ENCODE measurements around the gene NRF1. TPM values are rescaled to one million over a fixed set of nuclear protein-coding genes. Genes with fewer than 3 reads are reported as not detected.

Gene NRF1
- polyA plus RNA-seq, 2 of the 4 experiments (the other 2 are of a cell fraction): 11.2 to 18.5 TPM

- H3K27ac ChIP-seq: no peak overlapping the region
- ATAC-seq (no peak), DNase-seq (ENCODE audit: low read depth in 1 of 2, low spot score in 1 of 2) (no peak), FAIRE-seq (no peak)
- peaks cover 13% of the 10 kb centered on the region for H3K4me1 ChIP-seq
- H3K4me3 ChIP-seq: no peak overlapping the region
- TF ChIP-seq MAZ (IDR thresholded peaks at IDR 0.05; ENCODE audit: borderline replicate concordance, low read depth, low read length): no peak
- H3K9me3 ChIP-seq: no peaks in the 10 kb centered on the region
- ChIA-PET CTCF (no interaction called here), POLR2A (no interaction called here)
- WGBS (ENCODE audit: missing lambda C conversion rate): 94% methylated on average over 3 of the region's 3 CpGs
- no peak overlapping the region for H3K4me2 ChIP-seq
Measured at GRCh38 chr7:129724796-129725195, 113.3 kb downstream of the NRF1 start.

GRCh38 chr7:129728875-129729467 is 117.5 kb downstream of the NRF1 start:
- no peaks in the 10 kb centered on the region for H3K9me3 ChIP-seq
- TF ChIP-seq PHF8 (IDR thresholded peaks at IDR 0.05; ENCODE audit: borderline replicate concordance, low read depth) (no peak), CBX8 (IDR thresholded peaks at IDR 0.05) (no peak), MYC (IDR thresholded peaks at IDR 0.05; ENCODE audit: borderline replicate concordance, low read length) (no peak), ZSCAN20 (CRISPR knock-in tag; IDR thresholded peaks at IDR 0.05) (no peak), RARB (CRISPR knock-in tag; IDR thresholded peaks at IDR 0.05) (no peak), HEYL (CRISPR knock-in tag; IDR thresholded peaks at IDR 0.05) (no peak), EHMT2 (IDR thresholded peaks at IDR 0.05; ENCODE audit: low read depth) (no peak), CEBPB (IDR thresholded peaks at IDR 0.05) (no peak), HDAC2 (IDR thresholded peaks at IDR 0.05) (no peak), MAFK (IDR thresholded peaks at IDR 0.05; ENCODE audit: partially characterized antibody) (no peak), SMC3 (IDR thresholded peaks at IDR 0.05) (no peak), ZFP36 (IDR thresholded peaks at IDR 0.05; ENCODE audit: borderline replicate concordance, partially characterized antibody) (no peak), FOSB (CRISPR knock-in tag; IDR thresholded peaks at IDR 0.05) (no peak), POLR2A (IDR thresholded peaks at IDR 0.05; ENCODE audit: low read length) (no peak), FOXS1 (CRISPR knock-in tag; IDR thresholded peaks at IDR 0.05) (no peak), HOXA7 (CRISPR knock-in tag; IDR thresholded peaks at IDR 0.05) (no peak), KDM5A (IDR thresholded peaks at IDR 0.05) (no peak), MAX (IDR thresholded peaks at IDR 0.05) (no peak), TP53 (CRISPR knock-in tag; IDR thresholded peaks at IDR 0.05) (no peak)
- CTCF ChIA-PET: interaction anchor here (1.1 kb wide), 1 partner anchor 585 kb away, joined by 3 read pairs; the partner anchor contains the start of gene TSPAN33
- no peak overlapping the region for H3K4me3 ChIP-seq
- DNase-seq (ENCODE audit: low read depth in 1 of 2, low spot score in 1 of 2): no peak
- no peak overlapping the region for H3K27ac ChIP-seq
- POLR2A ChIA-PET: no interaction called here
- WGBS (ENCODE audit: missing lambda C conversion rate): 80% methylated on average over 5 of the region's 5 CpGs
- no peaks in the 10 kb centered on the region for H3K4me1 ChIP-seq
- no peak for FAIRE-seq
- no peak overlapping the region for H3K4me2 ChIP-seq
- no peak for ATAC-seq

- TF ChIP-seq MAFK (IDR thresholded peaks at IDR 0.05; ENCODE audit: partially characterized antibody): peak; percentile 30
- TF ChIP-seq TFCP2L1 (CRISPR knock-in tag; IDR thresholded peaks at IDR 0.05): no peak
Measured at GRCh38 chr7:129729511-129729910, 118.0 kb downstream of the NRF1 start.

GRCh38 chr7:129730159-129730558 is 118.6 kb downstream of the NRF1 start:
- H3K4me1 ChIP-seq: no peaks in the 10 kb centered on the region
- H3K4me3 ChIP-seq: no peak overlapping the region
- ChIA-PET POLR2A (no interaction called here), CTCF (interaction anchor here (1.1 to 1.2 kb wide), 2 partner anchors 11 to 586 kb away, joined by 3 read pairs; partner anchors contain the start of gene TSPAN33)
- H3K4me2 ChIP-seq: no peak overlapping the region
- no peak overlapping the region for H3K27ac ChIP-seq
- no peak for FAIRE-seq
- H3K9me3 ChIP-seq: no peaks in the 10 kb centered on the region
- WGBS (ENCODE audit: missing lambda C conversion rate): 99% methylated on average over 3 of the region's 3 CpGs
- no peak for DNase-seq (ENCODE audit: low read depth in 1 of 2, low spot score in 1 of 2)
- no peak for ATAC-seq
- no peak for TF ChIP-seq ATOH8 (CRISPR knock-in tag; IDR thresholded peaks at IDR 0.05; ENCODE audit: low read depth)
- TF ChIP-seq JUN (IDR thresholded peaks at IDR 0.05): no peak
- no peak for TF ChIP-seq MYC (IDR thresholded peaks at IDR 0.05; ENCODE audit: borderline replicate concordance, low read length)
- no peak for TF ChIP-seq E2F6 (IDR thresholded peaks at IDR 0.05; ENCODE audit: borderline replicate concordance, low read depth)
- TF ChIP-seq POLR2A (IDR thresholded peaks at IDR 0.05; ENCODE audit: low read length): no peak
- no peak for TF ChIP-seq PHF8 (IDR thresholded peaks at IDR 0.05; ENCODE audit: borderline replicate concordance, low read depth)
- no peak for TF ChIP-seq BHLHE40 (IDR thresholded peaks at IDR 0.05; ENCODE audit: low read depth, low read length)
- no peak for TF ChIP-seq RARB (CRISPR knock-in tag; IDR thresholded peaks at IDR 0.05)
- TF ChIP-seq CTCF (IDR thresholded peaks at IDR 0.05): no peak
- TF ChIP-seq NR3C1 (IDR thresholded peaks at IDR 0.05): no peak
- TF ChIP-seq HEYL (CRISPR knock-in tag; IDR thresholded peaks at IDR 0.05): no peak
- no peak for TF ChIP-seq RNF2 (IDR thresholded peaks at IDR 0.05; ENCODE audit: borderline replicate concordance, low read depth)
- no peak for TF ChIP-seq NFE2L2 (conservative IDR thresholded peaks at IDR 0.05; ENCODE audit: low read length)
- TF ChIP-seq EP300 (IDR thresholded peaks at IDR 0.05): no peak
- no peak for TF ChIP-seq TFCP2L1 (CRISPR knock-in tag; IDR thresholded peaks at IDR 0.05)
- TF ChIP-seq HDAC2 (IDR thresholded peaks at IDR 0.05): no peak

More at GRCh38 chr7:129729511-129729910, 118.0 kb downstream of the NRF1 start:
- no peak overlapping the region for H3K27ac ChIP-seq
- POLR2A ChIA-PET: no interaction called here
- CTCF ChIA-PET: interaction anchor here (1.1 kb wide), 1 partner anchor 585 kb away, joined by 3 read pairs; the partner anchor contains the start of gene TSPAN33
- H3K4me3 ChIP-seq: no peak overlapping the region
- FAIRE-seq (no peak), DNase-seq (ENCODE audit: low read depth in 1 of 2, low spot score in 1 of 2) (no peak), ATAC-seq (no peak)
- H3K4me1 ChIP-seq: no peaks in the 10 kb centered on the region
- no peak overlapping the region for H3K4me2 ChIP-seq
- no peaks in the 10 kb centered on the region for H3K9me3 ChIP-seq
- WGBS (ENCODE audit: missing lambda C conversion rate): 95% methylated on average over 2 of the region's 2 CpGs

Measured in A549 (cell line).